Fibroblast of skin of left biceps (primary cell): Measurements from ENCODE around the gene NPPB.

ENCODE experiments used
- DNase-seq, 2 experiments: peaks; one replicate each; pipeline ENCODE4 v3.0.0-alpha.2; 2013; ENCODE audit warnings: low read depth in 2 of 2

The NPPB gene

GRCh38 chr1:11880911-11881748, 22.4 kb upstream of the NPPB start:
- no peak for DNase-seq

GRCh38 chr1:11880181-11880575, 21.4 kb upstream of the NPPB start:
- no peak for DNase-seq

- no peak for DNase-seq
Measured at GRCh38 chr1:11879311-11880180, 20.8 kb upstream of the NPPB start.

GRCh38 chr1:11878891-11879190, 20.1 kb upstream of the NPPB start:
- DNase-seq = no peak

- no peak for DNase-seq
Measured at GRCh38 chr1:11878081-11878890, 19.5 kb upstream of the NPPB start.

GRCh38 chr1:11877074-11877473, 18.3 kb upstream of the NPPB start:
- no peak for DNase-seq

GRCh38 chr1:11875094-11875493, 16.3 kb upstream of the NPPB start:
- DNase-seq = no peak

- DNase-seq = no peak
Measured at GRCh38 chr1:11874624-11875023, 15.9 kb upstream of the NPPB start.

- DNase-seq = no peak
Measured at GRCh38 chr1:11874258-11874562, 15.5 kb upstream of the NPPB start.

- no peak for DNase-seq
Measured at GRCh38 chr1:11873395-11874257, 14.9 kb upstream of the NPPB start.

- no peak for DNase-seq
Measured at GRCh38 chr1:11872545-11872944, 13.8 kb upstream of the NPPB start.

GRCh38 chr1:11869650-11870207, 11.0 kb upstream of the NPPB start:
- no peak for DNase-seq

- no peak for DNase-seq
Measured at GRCh38 chr1:11869104-11869503, 10.4 kb upstream of the NPPB start.

- DNase-seq = no peak
Measured at GRCh38 chr1:11868331-11868980, 9.7 kb upstream of the NPPB start.

- no peak for DNase-seq
Measured at GRCh38 chr1:11862890-11863289, 4.1 kb upstream of the NPPB start.

GRCh38 chr1:11860587-11860986, 1.8 kb upstream of the NPPB start:
- DNase-seq = no peak

- DNase-seq = no peak
Measured at GRCh38 chr1:11860083-11860482, 1.3 kb upstream of the NPPB start.

GRCh38 chr1:11858968-11859871, 475 bp upstream of the NPPB start:
- no peak for DNase-seq

GRCh38 chr1:11858158-11858557, 587 bp downstream of the NPPB start:
- DNase-seq = no peak
